ENCODE measurements around the gene JMJD1C. TPM values are rescaled to one million over a fixed set of nuclear protein-coding genes. Genes with fewer than 3 reads are reported as not detected.
A peak's percentile ranks its signal among the peaks of the same experiment; 100 is the strongest.
"Not testable (repeated sequence)": the region's sequence is repeated elsewhere in the genome, so short reads cannot be mapped to it uniquely, and the experiment has no call there.

Gene JMJD1C
- total RNA-seq, 1 donor from 2014 or later, result 84.2 TPM

DNA sequence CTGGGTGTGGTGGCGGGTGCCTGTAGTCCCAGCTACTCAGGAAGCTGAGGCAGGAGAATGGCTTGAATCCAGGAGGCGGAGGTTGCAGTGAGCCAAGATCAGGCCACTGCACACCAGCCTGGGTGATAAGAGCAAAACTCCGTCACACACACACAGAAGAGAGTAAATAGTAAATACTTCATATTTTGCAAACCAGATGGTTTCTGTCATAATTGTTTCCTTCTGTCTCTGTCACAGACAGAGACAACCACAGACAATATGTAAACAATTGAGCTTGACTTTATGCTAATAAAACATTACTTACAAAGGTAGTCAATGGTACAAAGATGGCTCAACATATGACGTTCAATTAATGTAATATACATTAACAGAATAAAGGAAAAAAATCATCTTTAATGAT, 83.7 kb downstream of the JMJD1C start:
- intact Hi-C loops (cut with DNase I), result no loop called here
- peaks cover 19% of the 10 kb centered on the region for H3K4me1 ChIP-seq
- no peak for ATAC-seq
- no peaks in the 10 kb centered on the region for H3K36me3 ChIP-seq
- H3K9me3 ChIP-seq, result no peaks in the 10 kb centered on the region
- no peak overlapping the region for H3K4me3 ChIP-seq
- no peaks in the 10 kb centered on the region for H3K27me3 ChIP-seq
- no peak overlapping the region for H3K27ac ChIP-seq
- TF ChIP-seq, protein P1, sequence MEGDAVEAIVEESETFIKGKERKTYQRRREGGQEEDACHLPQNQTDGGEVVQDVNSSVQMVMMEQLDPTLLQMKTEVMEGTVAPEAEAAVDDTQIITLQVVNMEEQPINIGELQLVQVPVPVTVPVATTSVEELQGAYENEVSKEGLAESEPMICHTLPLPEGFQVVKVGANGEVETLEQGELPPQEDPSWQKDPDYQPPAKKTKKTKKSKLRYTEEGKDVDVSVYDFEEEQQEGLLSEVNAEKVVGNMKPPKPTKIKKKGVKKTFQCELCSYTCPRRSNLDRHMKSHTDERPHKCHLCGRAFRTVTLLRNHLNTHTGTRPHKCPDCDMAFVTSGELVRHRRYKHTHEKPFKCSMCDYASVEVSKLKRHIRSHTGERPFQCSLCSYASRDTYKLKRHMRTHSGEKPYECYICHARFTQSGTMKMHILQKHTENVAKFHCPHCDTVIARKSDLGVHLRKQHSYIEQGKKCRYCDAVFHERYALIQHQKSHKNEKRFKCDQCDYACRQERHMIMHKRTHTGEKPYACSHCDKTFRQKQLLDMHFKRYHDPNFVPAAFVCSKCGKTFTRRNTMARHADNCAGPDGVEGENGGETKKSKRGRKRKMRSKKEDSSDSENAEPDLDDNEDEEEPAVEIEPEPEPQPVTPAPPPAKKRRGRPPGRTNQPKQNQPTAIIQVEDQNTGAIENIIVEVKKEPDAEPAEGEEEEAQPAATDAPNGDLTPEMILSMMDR (IDR thresholded peaks at IDR 0.05), result no peak
- DNase-seq, result no peak

DNA sequence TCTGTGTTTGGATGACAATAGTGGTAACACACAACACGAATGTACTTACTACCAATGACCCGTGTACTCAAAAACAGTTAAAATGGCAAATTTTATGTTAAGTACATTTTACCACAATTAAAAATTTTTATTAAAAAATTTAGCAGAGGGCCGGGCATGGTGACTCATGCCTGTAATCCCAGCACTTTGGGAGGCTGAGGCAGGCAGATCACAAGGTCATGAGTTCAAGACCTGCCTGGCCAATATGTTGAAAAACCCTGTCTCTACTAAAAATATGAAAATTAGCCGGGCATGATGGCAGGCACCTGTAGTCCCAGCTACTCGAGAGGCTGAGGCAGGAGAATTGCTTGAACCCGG, 88.5 kb downstream of the JMJD1C start:
- intact Hi-C loops (cut with DNase I); ATAC-seq; H3K27ac ChIP-seq; H3K9me3 ChIP-seq; H3K36me3 ChIP-seq; H3K4me3 ChIP-seq; DNase-seq; H3K4me1 ChIP-seq; H3K27me3 ChIP-seq: not testable (repeated sequence)

DNA sequence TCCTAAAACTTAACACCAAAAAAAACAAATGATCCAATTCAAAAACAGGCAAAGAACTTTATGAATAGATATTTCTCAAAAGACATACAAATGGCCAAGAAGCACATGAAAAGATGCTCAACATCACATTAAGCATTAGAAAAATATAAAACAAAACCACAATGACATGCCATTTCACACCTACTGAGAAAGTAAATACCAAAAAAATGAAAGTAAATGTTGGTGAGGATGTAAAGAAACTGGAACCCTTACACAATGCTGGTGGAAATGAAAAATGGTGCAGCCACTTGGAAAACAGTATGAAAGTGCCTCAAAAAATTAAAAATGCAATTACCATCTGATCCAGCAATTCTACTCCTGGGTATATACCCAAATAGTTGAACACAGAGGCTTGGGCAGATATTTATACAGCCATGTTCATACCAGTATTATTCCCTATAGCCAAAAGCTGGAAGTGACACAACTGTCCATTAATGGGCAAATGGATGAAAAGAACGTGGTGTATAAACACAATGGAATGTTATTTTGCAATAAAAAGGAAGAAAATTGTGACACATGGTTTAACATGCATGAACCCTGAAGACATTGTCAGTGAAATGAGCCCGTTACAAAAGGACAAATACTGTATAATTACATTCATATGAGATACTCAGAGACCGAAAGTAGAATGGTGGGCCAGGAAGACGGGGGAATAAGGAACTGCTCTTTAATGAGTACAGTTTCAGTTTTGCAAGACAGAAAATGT, 89.0 kb downstream of the JMJD1C start:
- TF ChIP-seq, protein P1 (IDR thresholded peaks at IDR 0.05), result no peak
- Histone ChIP-seq H3K4me3 (no peak overlapping the region), H3K27ac (no peak overlapping the region)

DNA sequence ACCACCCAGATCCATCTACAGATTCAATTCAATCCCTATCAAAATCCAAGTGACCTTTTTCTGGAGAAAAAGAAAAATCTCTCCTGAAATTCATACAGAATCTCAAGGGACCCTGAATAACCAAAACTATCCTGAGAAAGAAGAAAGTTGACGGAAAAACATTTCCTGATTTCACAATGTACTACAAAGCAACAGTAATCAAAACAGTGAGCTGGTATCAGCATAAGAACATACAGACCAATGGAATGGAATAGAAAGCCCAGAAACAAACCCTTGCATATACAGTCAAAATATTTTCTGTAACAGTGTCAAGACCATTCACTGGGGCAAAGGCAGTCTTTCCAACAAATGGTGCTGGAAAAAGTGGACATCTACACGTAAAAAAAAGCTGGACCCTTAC, 89.9 kb downstream of the JMJD1C start:
- TF ChIP-seq, protein P1 (IDR thresholded peaks at IDR 0.05), result no peak
- no peaks in the 10 kb centered on the region for H3K27me3 ChIP-seq
- H3K4me1 ChIP-seq, result peaks cover 4% of the 10 kb centered on the region
- H3K4me3 ChIP-seq, result no peak overlapping the region
- H3K36me3 ChIP-seq, result no peaks in the 10 kb centered on the region
- intact Hi-C loops (cut with DNase I), result no loop called here
- no peak overlapping the region for H3K27ac ChIP-seq
- H3K9me3 ChIP-seq, result no peaks in the 10 kb centered on the region
- DNase-seq, result no peak
- ATAC-seq, result no peak

More for the DNA sequence above, 89.0 kb downstream of the JMJD1C start:
- ATAC-seq (peak; percentile 77), DNase-seq (no peak)
- no peaks in the 10 kb centered on the region for H3K27me3 ChIP-seq
- H3K36me3 ChIP-seq, result no peaks in the 10 kb centered on the region
- H3K4me1 ChIP-seq, result peaks cover 4% of the 10 kb centered on the region
- intact Hi-C loops (cut with DNase I), result no loop called here
- H3K9me3 ChIP-seq, result no peaks in the 10 kb centered on the region

DNA sequence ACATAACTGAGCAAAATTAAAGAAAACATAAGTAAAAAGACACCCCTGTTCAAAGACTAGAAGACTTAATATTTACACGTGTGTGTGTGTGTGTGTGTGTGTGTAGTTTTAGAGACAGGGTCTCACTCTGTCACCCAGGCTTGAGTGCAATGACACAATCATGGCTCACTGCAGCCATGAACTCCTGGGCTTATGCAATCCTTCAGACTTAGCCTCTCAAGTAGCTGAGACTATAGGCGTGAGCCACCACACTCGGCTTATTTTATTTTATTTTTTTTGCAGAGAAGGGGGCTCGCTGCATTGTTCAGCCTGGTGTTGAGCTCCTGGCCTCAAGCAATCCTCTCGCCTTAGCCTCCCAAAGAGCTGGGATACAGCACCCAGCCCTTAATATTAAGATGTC, 90.3 kb downstream of the JMJD1C start:
- DNase-seq (no peak), ATAC-seq (no peak)
- H3K36me3 ChIP-seq, result no peaks in the 10 kb centered on the region
- no peak overlapping the region for H3K4me3 ChIP-seq
- H3K9me3 ChIP-seq, result no peaks in the 10 kb centered on the region
- H3K27ac ChIP-seq, result no peak overlapping the region
- no peaks in the 10 kb centered on the region for H3K27me3 ChIP-seq
- peaks cover 4% of the 10 kb centered on the region for H3K4me1 ChIP-seq
- TF ChIP-seq, protein P1 (IDR thresholded peaks at IDR 0.05), result no peak
- intact Hi-C loops (cut with DNase I), result no loop called here

DNA sequence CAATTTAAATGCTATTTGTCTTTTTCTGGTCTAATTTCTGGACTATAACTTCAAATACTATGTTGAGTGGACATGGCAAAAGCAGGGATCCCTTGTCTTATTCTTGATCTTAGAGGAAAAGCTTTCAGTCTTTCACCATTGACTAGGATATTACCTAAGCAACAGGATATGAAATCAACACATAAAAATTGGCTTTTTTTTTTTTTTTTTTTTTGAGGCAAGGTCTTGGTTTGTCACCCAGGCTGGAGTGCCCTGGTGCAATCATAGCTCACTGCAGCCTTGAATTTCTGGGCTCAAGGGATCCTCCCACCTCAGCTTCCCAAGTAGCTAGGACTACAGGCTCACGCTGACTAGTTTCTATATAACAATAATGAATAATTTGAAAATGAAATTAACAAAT, 90.8 kb downstream of the JMJD1C start:
- DNase-seq (no peak), ATAC-seq (no peak)
- H3K4me3 ChIP-seq, result no peak overlapping the region
- intact Hi-C loops (cut with DNase I), result no loop called here
- H3K9me3 ChIP-seq, result no peaks in the 10 kb centered on the region
- no peaks in the 10 kb centered on the region for H3K27me3 ChIP-seq
- H3K4me1 ChIP-seq, result peaks cover 4% of the 10 kb centered on the region
- H3K27ac ChIP-seq, result no peak overlapping the region
- H3K36me3 ChIP-seq, result no peaks in the 10 kb centered on the region
- TF ChIP-seq, protein P1 (IDR thresholded peaks at IDR 0.05), result no peak
